LoVo (cell line): ENCODE measurements around the gene SAMD8.

ENCODE experiments used
- DNase-seq: peaks from one replicate; pipeline ENCODE4 v3.0.0-alpha.2; 2016; ENCODE audit warnings: low spot score

The SAMD8 gene

DNA sequence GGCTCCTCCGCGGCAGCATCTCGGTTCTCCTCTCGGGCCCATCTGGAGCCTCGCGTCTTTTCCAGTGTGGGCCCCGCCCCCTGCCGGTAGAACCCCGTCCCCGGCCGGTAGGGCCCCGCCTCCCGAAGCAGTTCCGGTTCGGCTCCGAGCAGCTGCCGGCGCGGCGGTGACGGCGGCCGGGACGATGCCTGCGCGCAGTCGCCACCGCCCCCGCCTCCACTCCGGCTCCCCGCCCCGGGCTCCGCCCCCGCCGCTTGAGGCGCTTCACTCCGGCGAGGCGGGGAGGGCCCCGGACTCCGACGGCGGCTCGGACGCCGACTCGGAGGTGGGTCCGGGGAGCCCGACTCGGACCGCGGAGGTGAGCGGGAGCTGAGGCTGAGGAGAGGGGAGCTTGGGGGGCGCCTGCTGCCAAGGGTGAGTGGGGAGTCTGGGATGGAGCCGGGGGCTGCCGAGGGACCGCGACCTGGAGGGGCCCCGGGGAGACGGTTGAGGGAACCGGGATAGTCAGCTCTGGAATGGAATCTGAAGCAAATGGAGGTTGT is at the start of gene SAMD8:
SAMD8 (plus strand) TSS at position 292 of the 542 bp plus-strand sequence. CDS start 38,873 bp downstream, outside the sequence.
- peak; percentile 93 for DNase-seq

DNA sequence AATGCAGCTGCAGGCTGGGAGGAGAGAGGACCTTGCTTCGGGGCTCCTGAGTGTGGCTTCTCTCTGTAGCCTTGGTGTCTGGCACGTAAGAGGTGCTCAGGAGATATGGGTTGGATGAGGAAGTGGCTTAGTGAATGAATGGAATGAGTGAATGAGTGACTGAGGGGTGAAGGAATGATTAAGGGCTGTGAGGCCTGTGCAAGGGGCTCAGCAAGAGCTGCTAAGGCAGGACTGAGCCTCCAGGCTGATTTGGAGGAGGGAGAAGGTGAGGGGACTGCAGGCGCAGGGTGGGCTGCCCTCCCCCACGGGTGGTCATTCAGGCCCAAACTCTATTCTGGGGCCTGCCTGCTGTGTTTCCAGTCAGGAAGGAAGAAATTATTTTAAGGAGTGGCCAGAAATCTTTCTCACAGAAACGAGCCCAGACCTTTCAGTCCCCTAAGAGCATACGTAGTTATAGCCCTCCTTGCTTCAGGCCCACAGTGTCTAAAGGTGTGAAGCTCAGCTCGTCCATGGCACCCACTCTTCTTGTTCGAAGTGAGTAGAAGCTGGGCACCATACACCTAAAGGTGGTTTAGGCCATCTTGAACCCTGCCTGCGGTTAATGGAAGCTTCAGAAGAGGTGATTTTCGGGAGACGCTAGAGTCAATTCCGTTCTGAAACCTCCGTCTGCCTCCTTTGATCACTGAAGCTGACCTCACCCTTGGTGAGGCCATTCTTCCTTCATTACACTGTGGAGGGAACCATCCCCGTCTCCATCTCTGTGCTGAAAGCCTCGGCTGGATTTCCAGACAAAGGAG is 49.5 kb upstream of the SAMD8 start:
- DNase-seq: no peak

DNA sequence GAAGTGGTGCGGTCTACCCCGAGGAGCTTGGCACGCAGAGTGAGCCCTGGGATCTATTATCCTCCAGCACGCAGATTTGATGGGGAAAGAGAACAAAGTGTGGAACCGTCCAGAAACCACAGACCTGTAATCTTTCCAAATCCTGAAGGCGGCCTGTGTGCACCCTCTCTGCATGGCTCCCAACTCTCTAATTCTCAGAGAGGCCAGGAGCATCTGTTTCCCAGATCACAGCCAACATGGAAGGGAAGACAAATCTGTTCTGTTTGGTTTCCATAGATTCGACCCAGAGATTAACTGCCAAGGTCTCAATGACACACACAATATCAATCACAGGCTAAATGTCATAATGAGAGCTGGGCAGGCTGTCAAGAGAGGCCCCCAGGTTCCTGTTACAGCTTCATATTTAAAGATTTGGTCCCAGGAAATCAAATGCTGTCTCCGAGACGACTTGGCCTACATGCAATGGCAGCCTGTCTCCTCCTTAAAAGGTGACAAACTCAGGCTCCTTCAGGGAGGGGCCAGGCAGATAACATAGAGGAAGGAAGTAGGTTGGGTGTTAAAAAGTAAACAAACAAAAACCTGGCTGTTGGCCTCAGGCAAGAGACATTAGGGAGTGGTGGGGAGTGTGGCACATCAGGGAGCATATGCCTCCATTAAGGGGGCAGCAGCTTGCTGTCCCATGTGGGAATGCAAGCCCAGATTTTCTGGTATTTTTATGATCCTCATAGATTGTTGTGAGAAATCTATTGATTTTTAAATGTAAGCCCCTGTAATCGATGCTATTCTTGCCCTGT is 48.8 kb upstream of the SAMD8 start:
- DNase-seq: no peak

GRCh38 chr10:75063461-75064230 is 47.8 kb upstream of the SAMD8 start:
- DNase-seq: no peak

DNA sequence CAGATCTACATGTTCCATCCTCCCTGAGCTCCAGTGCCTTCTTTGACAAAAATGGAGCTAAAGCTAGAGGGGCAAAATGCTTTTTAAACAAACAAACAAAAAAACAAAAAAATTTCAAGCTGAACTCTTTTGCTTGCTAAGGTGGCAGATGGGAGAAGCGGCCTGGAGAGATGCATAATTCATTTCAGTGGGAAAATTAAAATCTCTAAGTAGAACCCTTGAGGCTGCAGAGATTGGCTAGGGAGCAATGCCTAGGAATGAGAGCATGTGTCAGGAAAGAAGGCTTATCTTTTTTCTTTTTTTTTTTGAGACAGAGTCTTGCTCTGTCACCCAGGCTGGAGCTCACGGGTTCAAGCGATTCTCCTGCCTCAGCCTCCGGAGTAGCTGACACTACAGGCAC is 46.4 kb upstream of the SAMD8 start:
- no peak for DNase-seq

DNA sequence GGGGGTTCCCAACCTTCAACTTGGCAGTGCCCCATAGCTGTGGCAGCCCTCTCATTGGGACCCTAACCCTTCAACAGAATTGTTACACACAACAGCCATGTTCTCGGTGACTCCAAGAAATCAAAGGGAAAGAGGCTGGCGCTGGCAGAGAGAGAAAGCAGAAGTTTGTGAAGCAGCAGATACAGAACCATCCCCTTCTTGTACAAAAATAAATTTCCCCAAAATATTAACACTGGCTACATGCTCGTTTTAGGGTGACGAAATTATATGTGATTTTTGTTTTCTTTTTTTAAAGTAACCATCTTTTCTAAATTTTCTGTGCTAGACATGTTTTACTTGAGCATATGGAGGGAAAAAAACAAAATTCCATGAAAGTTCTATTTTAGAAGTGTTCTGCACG is 45.2 kb upstream of the SAMD8 start:
- DNase-seq: no peak

GRCh38 chr10:75067272-75067671 is 44.2 kb upstream of the SAMD8 start:
- no peak for DNase-seq

DNA sequence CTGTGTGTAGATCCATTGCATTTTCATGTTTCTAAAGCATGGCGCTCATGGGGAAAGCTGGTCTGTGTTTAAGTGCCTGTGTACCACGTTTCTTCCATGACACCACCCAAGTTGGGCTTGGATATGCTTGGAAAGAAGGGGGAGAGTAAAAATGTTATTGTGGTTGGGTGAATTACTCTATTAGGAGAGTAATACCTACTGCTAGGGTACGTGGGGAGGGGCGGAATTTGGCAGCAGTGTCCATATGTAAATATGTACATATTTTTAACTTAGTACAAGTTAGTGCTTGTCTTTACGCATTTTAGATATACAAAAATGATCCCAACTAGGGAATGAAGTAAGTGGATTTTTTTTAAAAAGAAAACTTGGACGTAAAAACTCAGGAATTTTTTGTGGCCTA is 42.9 kb upstream of the SAMD8 start:
- DNase-seq: no peak

DNA sequence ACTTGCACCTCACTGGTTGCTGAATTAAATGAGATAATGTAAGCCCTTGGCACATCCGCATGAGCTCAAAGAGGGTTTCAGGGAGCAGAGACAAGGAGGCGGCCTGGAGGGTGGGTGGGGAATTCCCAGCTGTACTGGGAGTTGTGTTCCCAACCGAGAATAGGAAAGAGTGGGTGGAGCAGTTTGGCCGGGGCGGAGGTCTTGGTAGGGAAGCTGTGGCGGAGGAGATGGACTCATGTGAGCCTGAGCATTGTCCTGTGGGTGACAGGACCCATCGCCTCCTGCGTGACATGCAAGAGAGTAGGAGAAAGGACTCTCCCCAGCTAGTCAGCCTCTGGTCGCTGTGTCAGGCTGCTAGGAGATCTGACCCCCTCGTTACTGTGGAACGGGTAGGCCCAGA is 41.0 kb upstream of the SAMD8 start:
- DNase-seq: no peak

- DNase-seq: no peak
Measured at GRCh38 chr10:75070961-75071428, 40.5 kb upstream of the SAMD8 start.

- DNase-seq: no peak
Measured at GRCh38 chr10:75071756-75072155, 39.7 kb upstream of the SAMD8 start.

- DNase-seq: no peak
Measured at GRCh38 chr10:75072727-75073126, 38.7 kb upstream of the SAMD8 start.

DNA sequence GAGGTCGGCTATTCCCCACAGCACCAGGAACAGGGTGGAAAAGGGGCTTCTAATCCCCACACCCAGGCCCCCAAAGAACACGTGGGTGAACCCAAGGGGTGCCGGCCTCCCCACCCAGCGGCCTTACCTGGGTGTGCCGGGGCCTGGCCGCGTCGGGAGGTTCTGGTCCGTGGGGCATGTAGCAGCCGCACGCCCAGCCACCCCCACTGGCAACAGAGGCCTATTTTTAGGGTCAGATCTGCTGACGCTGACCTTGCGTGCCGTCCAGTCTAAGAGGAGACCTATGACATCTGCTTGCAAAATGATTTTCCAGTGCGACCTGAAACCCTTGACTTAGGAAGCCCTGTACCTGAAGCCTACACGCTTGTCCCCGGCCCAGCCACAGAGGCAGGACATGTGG is 38.0 kb upstream of the SAMD8 start:
- DNase-seq: no peak

- DNase-seq: no peak
Measured at GRCh38 chr10:75074711-75075445, 36.6 kb upstream of the SAMD8 start.

- no peak for DNase-seq
Measured at GRCh38 chr10:75076348-75076747, 35.1 kb upstream of the SAMD8 start.

DNA sequence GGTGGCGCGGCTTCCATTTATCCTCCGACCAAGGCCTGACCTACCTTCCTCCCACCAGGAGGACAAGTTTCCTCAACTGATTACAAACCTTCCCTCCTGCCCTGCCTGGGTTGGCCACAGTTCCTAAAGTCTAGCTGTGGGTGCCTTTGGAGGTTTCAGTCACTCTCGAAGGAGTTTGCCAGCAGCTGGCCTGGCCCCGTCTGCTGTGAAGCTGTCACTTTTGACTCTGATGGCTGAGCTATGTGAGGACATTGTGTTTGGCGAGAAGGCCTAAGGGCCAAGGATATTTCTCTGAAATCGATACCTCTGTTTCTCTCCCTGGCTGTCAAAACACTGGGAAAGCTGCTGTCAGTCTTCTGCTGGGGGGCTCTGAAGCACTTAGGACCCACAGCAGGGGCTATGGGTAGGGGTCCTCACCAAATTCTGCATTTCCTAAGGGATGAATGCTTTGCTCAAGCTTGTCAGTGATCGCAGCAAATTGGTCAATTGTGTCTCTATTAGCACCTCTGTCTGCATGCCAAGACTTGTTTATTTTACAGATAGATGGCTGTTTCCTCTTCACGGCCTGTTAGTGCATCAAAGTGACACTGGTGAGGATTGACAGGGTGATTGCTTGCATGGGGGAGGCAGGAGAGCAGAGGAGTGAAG is 31.9 kb upstream of the SAMD8 start:
- DNase-seq: no peak

DNA sequence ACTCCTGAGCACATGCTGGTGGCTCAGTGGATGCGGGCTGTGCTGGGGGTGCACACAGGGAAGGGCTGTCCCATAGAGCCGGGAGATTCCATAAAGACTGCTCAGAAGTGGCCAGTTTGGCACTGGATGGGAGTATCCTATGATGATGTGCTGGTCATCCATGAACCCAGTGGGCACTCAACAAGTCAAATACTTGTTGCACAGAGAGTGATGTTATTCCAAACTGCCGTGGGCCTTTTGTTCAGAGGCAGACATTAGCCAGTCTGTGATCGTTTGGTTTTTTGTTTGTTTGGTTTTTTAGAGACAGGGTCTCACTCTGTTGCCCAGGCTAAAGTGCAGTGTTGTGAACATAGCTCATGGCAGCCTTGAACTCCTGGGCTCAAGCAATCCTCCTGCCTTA is 30.9 kb upstream of the SAMD8 start:
- no peak for DNase-seq

GRCh38 chr10:75081379-75081778 is 30.1 kb upstream of the SAMD8 start:
- no peak for DNase-seq

DNA sequence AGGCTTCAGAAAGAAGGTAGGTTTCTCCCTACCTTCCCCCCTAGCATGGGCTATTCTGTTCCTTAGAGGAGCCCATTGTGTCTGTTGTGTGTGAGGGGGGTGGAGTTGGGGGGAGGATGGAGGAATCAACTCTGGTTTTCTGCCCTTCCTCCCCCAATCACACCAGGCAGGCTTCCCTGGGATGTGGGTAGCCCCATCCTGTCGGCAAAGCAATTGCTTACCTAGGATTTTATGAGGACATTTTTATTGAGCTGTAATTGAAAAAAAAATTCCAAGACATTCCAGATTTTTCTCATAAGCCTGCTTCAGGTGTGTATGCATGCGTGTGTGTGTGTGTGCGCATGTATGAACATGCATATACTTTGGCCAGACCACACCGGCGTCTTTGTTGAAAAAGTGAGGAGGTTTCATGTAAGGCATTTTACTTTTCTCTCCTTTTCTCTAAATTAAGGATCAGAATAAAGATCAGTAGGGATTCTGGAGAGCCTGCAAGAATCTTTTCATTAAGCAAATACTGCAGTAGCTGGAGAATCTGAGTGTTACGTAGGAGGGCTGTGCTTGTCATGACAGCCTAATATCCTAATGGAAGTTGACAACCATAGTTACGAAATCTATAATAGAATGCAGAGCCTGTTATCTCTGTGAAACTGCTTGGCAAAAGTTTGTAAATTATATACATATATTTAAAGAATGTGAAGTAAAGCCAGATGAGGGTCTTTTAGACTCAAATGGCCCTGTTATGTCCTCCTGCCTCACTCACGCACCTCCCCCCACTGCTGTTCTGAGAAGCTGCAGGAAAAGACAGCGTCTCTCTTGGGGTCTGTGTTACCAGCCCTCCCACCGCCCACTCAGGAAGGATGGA is 27.3 kb upstream of the SAMD8 start:
- DNase-seq: no peak

DNA sequence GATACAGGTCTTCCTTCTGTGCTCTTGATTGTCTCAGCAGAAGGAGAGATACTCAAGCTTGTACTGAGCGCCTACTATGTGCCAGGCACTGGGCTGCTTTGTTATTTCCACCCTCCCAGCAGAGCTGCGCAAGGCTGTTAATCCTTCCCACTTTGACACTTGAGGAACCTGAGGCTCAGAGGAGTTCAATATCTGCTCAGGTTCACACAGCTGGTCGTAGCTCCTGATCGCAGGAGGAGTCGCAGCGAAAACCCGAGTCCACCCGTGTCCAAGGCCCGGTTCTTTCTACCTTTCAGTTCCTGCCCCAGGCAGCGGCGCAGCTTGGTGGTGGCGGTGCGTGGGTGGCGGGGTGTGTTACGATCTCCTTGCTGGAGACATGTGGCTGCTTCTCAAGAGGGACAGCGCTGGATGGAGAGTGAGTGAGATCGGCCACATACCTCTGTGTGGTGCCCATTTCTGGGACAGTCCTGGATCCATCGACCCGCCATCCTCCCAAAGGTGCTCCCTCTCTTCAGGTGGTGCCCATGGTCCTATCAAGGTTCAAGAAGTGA is 26.5 kb upstream of the SAMD8 start:
- no peak for DNase-seq
